GM19438 (cell line): ENCODE data around the gene CDK5R1.

Experiments used
- ATAC-seq: cut with Tn5 transposase; IDR thresholded peaks from one replicate; pipeline ENCODE4 v1.9.1; 2021; ENCODE audit warnings: low read depth; ENCODE audit not compliant: unreplicated experiment

CDK5R1 gene

GRCh38 chr17:32536736-32537643, 50.2 kb downstream of the CDK5R1 start:
- ATAC-seq, result no peak
